ENCODE results near the gene RTP1.

DNA sequence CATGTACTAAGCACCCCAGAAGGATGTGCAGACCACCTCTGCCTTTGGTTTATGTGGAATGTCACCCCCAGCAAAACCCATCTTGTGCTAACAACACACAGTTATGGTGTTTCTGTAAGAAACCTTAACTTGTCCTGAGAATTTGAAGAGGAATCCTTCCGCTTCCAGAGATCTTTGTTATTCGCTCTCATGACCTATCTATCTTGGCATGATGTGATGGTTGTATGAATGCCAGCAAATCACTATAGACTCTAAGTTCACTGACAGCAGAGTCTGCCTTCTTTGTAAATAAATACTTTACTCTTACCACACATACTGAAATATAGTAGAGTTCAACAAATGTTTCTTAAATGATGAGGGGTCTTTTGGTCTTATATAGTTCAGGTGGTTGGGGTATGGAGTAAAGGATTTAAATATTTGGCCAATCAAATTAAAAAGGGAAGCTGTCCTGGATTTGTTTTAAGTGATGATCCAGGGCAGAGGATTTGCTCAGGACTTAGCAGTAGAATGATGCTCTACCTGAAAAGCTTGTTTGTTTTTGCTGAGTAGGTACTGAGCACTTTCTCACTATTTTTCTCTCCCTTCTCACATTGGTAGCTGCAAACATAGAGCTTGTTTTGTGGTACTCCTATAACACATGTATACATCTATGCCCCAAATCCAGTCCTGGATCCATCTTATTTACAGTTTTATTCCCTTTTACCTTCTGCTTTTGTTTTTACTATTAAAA is 27.9 kb upstream of the RTP1 start:
- TF ChIP-seq CTCF (conservative IDR thresholded peaks at IDR 0.05) (no peak), EZH2 (IDR thresholded peaks at IDR 0.05; ENCODE audit: low read depth) (no peak)
